HG03139 (cell line): Measurements from ENCODE around the gene PLPPR1.
"Not testable (repeated sequence)": the region's sequence is repeated elsewhere in the genome, so short reads cannot be mapped to it uniquely, and the experiment has no call there.

Source experiments
- ATAC-seq: cut with Tn5 transposase; IDR thresholded peaks from one replicate; pipeline ENCODE4 v1.9.1; 2021; ENCODE audit not compliant: unreplicated experiment

The PLPPR1 gene

GRCh38 chr9:101271102-101271501 is 242.6 kb downstream of the PLPPR1 start:
- ATAC-seq = no peak

- no peak for ATAC-seq
Observed at GRCh38 chr9:101274971-101275768, 246.6 kb downstream of the PLPPR1 start.

- no peak for ATAC-seq
Observed at GRCh38 chr9:101275769-101276250, 247.3 kb downstream of the PLPPR1 start.

- not testable (repeated sequence) for ATAC-seq
Observed at GRCh38 chr9:101291043-101291442, 262.5 kb downstream of the PLPPR1 start.

- no peak for ATAC-seq
Observed at GRCh38 chr9:101299901-101300300, 271.4 kb downstream of the PLPPR1 start.

GRCh38 chr9:101307051-101307450 is 278.5 kb downstream of the PLPPR1 start:
- no peak for ATAC-seq

- ATAC-seq = no peak
Observed at GRCh38 chr9:101307524-101308213, 279.1 kb downstream of the PLPPR1 start.

GRCh38 chr9:101309139-101309538 is 280.6 kb downstream of the PLPPR1 start:
- ATAC-seq = no peak

GRCh38 chr9:101311191-101311590 is 282.7 kb downstream of the PLPPR1 start:
- no peak for ATAC-seq

- ATAC-seq = peak; percentile 82
Observed at GRCh38 chr9:101311758-101312420, 283.4 kb downstream of the PLPPR1 start.

- no peak for ATAC-seq
Observed at GRCh38 chr9:101312661-101313060, 284.1 kb downstream of the PLPPR1 start.

- ATAC-seq = no peak
Observed at GRCh38 chr9:101315112-101315450, 286.6 kb downstream of the PLPPR1 start.

GRCh38 chr9:101317735-101318134 is 289.2 kb downstream of the PLPPR1 start:
- ATAC-seq = no peak

GRCh38 chr9:101323129-101323528 is 294.6 kb downstream of the PLPPR1 start:
- no peak for ATAC-seq

- ATAC-seq = no peak
Observed at GRCh38 chr9:101324245-101324804, 295.8 kb downstream of the PLPPR1 start.

- ATAC-seq = no peak
Observed at GRCh38 chr9:101325053-101325452, 296.5 kb downstream of the PLPPR1 start.

GRCh38 chr9:101326035-101326434 is 297.5 kb downstream of the PLPPR1 start:
- ATAC-seq = no peak

- no peak for ATAC-seq
Observed at GRCh38 chr9:101326501-101326900, 298.0 kb downstream of the PLPPR1 start.

- ATAC-seq = not testable (repeated sequence)
Observed at GRCh38 chr9:101327422-101327909, 298.9 kb downstream of the PLPPR1 start.

GRCh38 chr9:101332362-101332761 is 303.8 kb downstream of the PLPPR1 start:
- ATAC-seq = no peak

- no peak for ATAC-seq
Observed at GRCh38 chr9:101333490-101333889, 305.0 kb downstream of the PLPPR1 start.
